Esophagus muscularis mucosa (tissue), 3 donors: ENCODE measurements around the gene FKBP10.

Experiments used
- POLR2A ChIP-seq: fragments of 450-650 bp; IDR thresholded peaks from one replicate; pipeline ENCODE4 v1.6.1; 2017; ENCODE audit warnings: antibody characterized with exemption, moderate library complexity, mild to moderate bottlenecking, low read depth
- POLR2AphosphoS5 ChIP-seq, 2 donors: sonication (generic); formaldehyde crosslinking; IDR thresholded peaks; one replicate each; pipeline ENCODE4 v1.6.1; 2017; ENCODE audit warnings: antibody characterized with exemption in 2 of 2
- TF ChIP-seq, protein P1 (sequence below), 3 experiments: fragments of 200-600 bp in 2 of 3; fragments of 450-650 bp in 1 of 3; sonication (generic) in 2 of 3; IDR thresholded peaks; one replicate each; pipeline ENCODE4 v1.5.1; 2017 to 2019; ENCODE audit warnings: antibody characterized with exemption in 3 of 3, mild to moderate bottlenecking in 2 of 3, moderate library complexity in 1 of 3

DNA sequence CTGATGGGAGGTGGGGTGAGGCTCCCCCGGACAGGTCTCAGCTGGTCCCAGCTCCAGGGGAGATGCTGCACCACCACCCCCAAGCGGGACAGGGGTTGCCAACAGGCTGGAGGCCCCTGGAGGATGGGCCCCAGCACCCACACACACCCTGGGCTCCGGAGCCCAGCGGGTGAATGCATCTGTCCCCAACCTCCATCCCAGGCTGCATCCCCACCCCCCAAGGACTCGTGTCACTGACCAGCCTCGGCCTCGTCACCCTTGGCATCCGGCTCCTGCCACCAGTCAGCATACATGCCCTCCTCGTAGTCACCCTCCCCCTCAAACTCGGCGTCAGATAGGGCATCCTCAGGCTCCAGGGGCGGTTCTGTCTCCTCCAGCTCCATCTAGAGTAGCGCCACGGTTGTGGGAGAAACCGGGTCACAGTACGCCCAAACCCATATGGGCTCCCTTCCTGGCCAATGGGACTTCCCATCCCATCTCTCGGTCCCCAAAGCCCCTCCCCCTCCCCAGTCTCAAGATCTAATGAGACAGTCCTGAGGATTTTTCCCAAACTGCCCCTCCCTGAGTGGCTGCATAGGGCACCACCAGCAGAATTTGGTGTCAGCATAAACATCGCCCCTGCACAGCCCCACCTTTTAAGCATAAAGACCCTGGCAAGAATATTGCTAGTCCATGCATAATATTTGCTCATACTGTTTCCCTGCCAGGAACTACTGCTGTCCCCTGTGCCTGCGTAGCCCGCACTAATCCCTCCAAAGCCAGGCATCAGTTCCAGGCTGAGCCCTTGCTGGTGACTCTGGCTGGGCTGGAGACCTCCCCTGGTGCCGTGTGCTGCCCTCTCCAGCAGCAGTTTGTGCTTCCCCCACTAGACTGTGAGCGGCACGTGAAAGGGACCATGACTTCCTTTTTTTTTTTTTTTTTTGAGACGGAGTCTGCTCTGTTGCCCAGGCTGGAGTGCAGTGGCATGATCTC lies 9.5 kb upstream of the FKBP10 start:
- TF ChIP-seq POLR2AphosphoS5 (IDR thresholded peaks at IDR 0.05) (no peak), POLR2A (no peak)
- TF ChIP-seq, protein P1, sequence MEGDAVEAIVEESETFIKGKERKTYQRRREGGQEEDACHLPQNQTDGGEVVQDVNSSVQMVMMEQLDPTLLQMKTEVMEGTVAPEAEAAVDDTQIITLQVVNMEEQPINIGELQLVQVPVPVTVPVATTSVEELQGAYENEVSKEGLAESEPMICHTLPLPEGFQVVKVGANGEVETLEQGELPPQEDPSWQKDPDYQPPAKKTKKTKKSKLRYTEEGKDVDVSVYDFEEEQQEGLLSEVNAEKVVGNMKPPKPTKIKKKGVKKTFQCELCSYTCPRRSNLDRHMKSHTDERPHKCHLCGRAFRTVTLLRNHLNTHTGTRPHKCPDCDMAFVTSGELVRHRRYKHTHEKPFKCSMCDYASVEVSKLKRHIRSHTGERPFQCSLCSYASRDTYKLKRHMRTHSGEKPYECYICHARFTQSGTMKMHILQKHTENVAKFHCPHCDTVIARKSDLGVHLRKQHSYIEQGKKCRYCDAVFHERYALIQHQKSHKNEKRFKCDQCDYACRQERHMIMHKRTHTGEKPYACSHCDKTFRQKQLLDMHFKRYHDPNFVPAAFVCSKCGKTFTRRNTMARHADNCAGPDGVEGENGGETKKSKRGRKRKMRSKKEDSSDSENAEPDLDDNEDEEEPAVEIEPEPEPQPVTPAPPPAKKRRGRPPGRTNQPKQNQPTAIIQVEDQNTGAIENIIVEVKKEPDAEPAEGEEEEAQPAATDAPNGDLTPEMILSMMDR (IDR thresholded peaks at IDR 0.05): no peak
